OCI-LY7 (cell line): ENCODE measurements around the gene SPATA18.

Source experiments
- EZH2phosphoT487 ChIP-seq: fragments of 200-600 bp; sonication (generic); IDR thresholded peaks from 2 replicates; pipeline ENCODE4 v1.6.1; 2018; ENCODE audit warnings: low read depth, borderline replicate concordance, mild to moderate bottlenecking, mixed run types, antibody characterized with exemption, low read length, moderate library complexity, mixed read lengths
- TF ChIP-seq, protein P1 (sequence below): fragments of 200-600 bp; sonication (generic); conservative IDR thresholded peaks from 2 replicates; pipeline ENCODE4 v1.5.1; 2014; ENCODE audit warnings: mild to moderate bottlenecking, antibody characterized with exemption, low read length, moderate library complexity, mixed read lengths

DNA sequence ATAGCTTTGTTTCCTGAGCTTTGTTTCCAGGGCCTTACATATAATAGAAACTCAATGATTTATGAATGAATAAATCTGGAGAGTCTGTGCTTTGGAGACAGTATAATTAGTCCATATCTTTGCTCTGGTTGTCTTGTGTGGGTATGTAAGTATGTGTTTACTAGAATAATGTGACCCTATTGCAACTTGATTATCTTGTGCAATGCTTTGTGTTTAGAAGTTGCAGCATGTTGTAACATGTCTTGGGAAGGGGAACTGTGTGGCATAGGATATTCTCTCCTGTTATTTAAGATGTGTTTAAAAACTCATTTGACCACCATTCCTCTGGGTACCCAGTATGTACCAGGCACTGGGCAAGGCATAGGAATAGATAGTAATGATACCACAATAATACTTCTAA, 6.1 kb downstream of the SPATA18 start:
- TF ChIP-seq, protein P1, sequence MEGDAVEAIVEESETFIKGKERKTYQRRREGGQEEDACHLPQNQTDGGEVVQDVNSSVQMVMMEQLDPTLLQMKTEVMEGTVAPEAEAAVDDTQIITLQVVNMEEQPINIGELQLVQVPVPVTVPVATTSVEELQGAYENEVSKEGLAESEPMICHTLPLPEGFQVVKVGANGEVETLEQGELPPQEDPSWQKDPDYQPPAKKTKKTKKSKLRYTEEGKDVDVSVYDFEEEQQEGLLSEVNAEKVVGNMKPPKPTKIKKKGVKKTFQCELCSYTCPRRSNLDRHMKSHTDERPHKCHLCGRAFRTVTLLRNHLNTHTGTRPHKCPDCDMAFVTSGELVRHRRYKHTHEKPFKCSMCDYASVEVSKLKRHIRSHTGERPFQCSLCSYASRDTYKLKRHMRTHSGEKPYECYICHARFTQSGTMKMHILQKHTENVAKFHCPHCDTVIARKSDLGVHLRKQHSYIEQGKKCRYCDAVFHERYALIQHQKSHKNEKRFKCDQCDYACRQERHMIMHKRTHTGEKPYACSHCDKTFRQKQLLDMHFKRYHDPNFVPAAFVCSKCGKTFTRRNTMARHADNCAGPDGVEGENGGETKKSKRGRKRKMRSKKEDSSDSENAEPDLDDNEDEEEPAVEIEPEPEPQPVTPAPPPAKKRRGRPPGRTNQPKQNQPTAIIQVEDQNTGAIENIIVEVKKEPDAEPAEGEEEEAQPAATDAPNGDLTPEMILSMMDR = no peak
- TF ChIP-seq EZH2phosphoT487 = no peak
